ENCODE measurements around the gene ANKRD36C.
"Not testable (repeated sequence)": the region's sequence is repeated elsewhere in the genome, so short reads cannot be mapped to it uniquely, and the experiment has no call there.

- not testable (repeated sequence) for TF ChIP-seq POLR2AphosphoS5 (IDR thresholded peaks at IDR 0.05; ENCODE audit: low read depth, low read length); POLR2A (IDR thresholded peaks at IDR 0.05; ENCODE audit: low read depth, low read length); PAX5 (IDR thresholded peaks at IDR 0.05; ENCODE audit: insufficient read depth, low read length, severe bottlenecking); POU2F2 (IDR thresholded peaks at IDR 0.05; ENCODE audit: low read depth, low read length); SPI1 (IDR thresholded peaks at IDR 0.05; ENCODE audit: low read depth, low read length)
These were observed 124.5 kb downstream of the ANKRD36C start for GRCh38 chr2:95867047-95867677.
